SK-N-SH treated with all-trans-retinoic acid at 6 μM for 48 hours (cell line): Measurements from ENCODE around the gene LOXL4.
A peak's percentile ranks its signal among the peaks of the same experiment; 100 is the strongest.

ENCODE experiments used
- ATAC-seq: fragments of 200-7000 bp; cut with Tn5 transposase; 3 replicates; pipeline ENCODE4 v1.9.1; 2020; ENCODE audit warnings: mild to moderate bottlenecking, moderate library complexity
- ARNTL ChIP-seq: fragments of 450-650 bp; formaldehyde crosslinking; IDR thresholded peaks from 2 replicates; pipeline ENCODE4 v1.5.0; 2020; ENCODE audit warnings: low read depth, mild to moderate bottlenecking, moderate library complexity, borderline replicate concordance
- CREB5 ChIP-seq: fragments of 250-450 bp; sonication (Bioruptor Pico); IDR thresholded peaks from 2 replicates; pipeline ENCODE4 v1.5.1; 2020; ENCODE audit warnings: low read depth, mild to moderate bottlenecking, moderate library complexity
- CSDC2 ChIP-seq: fragments of 250-450 bp; sonication (Bioruptor Pico); IDR thresholded peaks from 2 replicates; pipeline ENCODE4 v1.5.0; 2020; ENCODE audit warnings: mild to moderate bottlenecking, moderate library complexity
- CSRNP3 ChIP-seq: fragments of 250-450 bp; sonication (Bioruptor Pico); IDR thresholded peaks from 2 replicates; pipeline ENCODE4 v1.5.1; 2021; ENCODE audit warnings: mild to moderate bottlenecking, moderate library complexity
- ESRRG ChIP-seq: fragments of 250-450 bp; sonication (Bioruptor Pico); IDR thresholded peaks from 2 replicates; pipeline ENCODE4 v1.6.1; 2021; ENCODE audit warnings: mild to moderate bottlenecking
- ISL1 ChIP-seq: fragments of 250-450 bp; sonication (Bioruptor Pico); IDR thresholded peaks from 2 replicates; pipeline ENCODE4 v2.1.2; 2022; ENCODE audit warnings: mild to moderate bottlenecking, moderate library complexity
- PATZ1 ChIP-seq: fragments of 250-450 bp; sonication (Bioruptor Pico); IDR thresholded peaks from 2 replicates; pipeline ENCODE4 v1.8.0; 2020; ENCODE audit warnings: mild to moderate bottlenecking, moderate library complexity, borderline replicate concordance
- POU6F1 ChIP-seq: fragments of 250-450 bp; sonication (Bioruptor Pico); IDR thresholded peaks from 2 replicates; pipeline ENCODE4 v1.8.0; 2021; ENCODE audit warnings: low read depth, mild to moderate bottlenecking, moderate library complexity, borderline replicate concordance
- PPARA ChIP-seq: fragments of 250-450 bp; sonication (Bioruptor Pico); IDR thresholded peaks from 2 replicates; pipeline ENCODE4 v1.5.0; 2020; ENCODE audit warnings: mild to moderate bottlenecking, borderline replicate concordance
- RARB ChIP-seq: fragments of 250-450 bp; sonication (Bioruptor Pico); IDR thresholded peaks from 2 replicates; pipeline ENCODE4 v1.8.0; 2021; ENCODE audit warnings: mild to moderate bottlenecking, moderate library complexity
- SNAI2 ChIP-seq: fragments of 250-450 bp; sonication (Bioruptor Pico); IDR thresholded peaks from 2 replicates; pipeline ENCODE4 v1.5.0; 2020; ENCODE audit warnings: mild to moderate bottlenecking, moderate library complexity
- TCF4 ChIP-seq: fragments of 250-450 bp; sonication (Bioruptor Pico); IDR thresholded peaks from 2 replicates; pipeline ENCODE4 v1.8.0; 2021; ENCODE audit warnings: mild to moderate bottlenecking, moderate library complexity, borderline replicate concordance
- TOX ChIP-seq: fragments of 250-450 bp; sonication (Bioruptor Pico); IDR thresholded peaks from 2 replicates; pipeline ENCODE4 v1.8.0; 2021; ENCODE audit warnings: mild to moderate bottlenecking, moderate library complexity, borderline replicate concordance
- TSHZ2 ChIP-seq: fragments of 250-450 bp; sonication (Bioruptor Pico); IDR thresholded peaks from 2 replicates; pipeline ENCODE4 v1.5.0; 2020; ENCODE audit warnings: mild to moderate bottlenecking, moderate library complexity
- ZC3H10 ChIP-seq: fragments of 250-450 bp; sonication (Bioruptor Pico); IDR thresholded peaks from 2 replicates; pipeline ENCODE4 v1.5.1; 2021; ENCODE audit warnings: mild to moderate bottlenecking, moderate library complexity
- ZFP3 ChIP-seq: fragments of 250-450 bp; sonication (Bioruptor Pico); IDR thresholded peaks from 2 replicates; pipeline ENCODE4 v1.5.0; 2020; ENCODE audit warnings: mild to moderate bottlenecking, moderate library complexity
- ZFP30 ChIP-seq: fragments of 450-650 bp; formaldehyde crosslinking; IDR thresholded peaks from 2 replicates; pipeline ENCODE4 v1.5.0; 2022; ENCODE audit warnings: mild to moderate bottlenecking, moderate library complexity
- ZNF565 ChIP-seq: fragments of 450-650 bp; formaldehyde crosslinking; conservative IDR thresholded peaks from 2 replicates; pipeline ENCODE4 v1.5.0; 2020; ENCODE audit warnings: low read depth, mild to moderate bottlenecking, moderate library complexity
- ZNF70 ChIP-seq: fragments of 450-650 bp; formaldehyde crosslinking; IDR thresholded peaks from 2 replicates; pipeline ENCODE4 v1.5.0; 2020; ENCODE audit warnings: mild to moderate bottlenecking, moderate library complexity
- ZNF8 ChIP-seq: fragments of 450-650 bp; formaldehyde crosslinking; IDR thresholded peaks from 2 replicates; pipeline ENCODE4 v1.5.0; 2020; ENCODE audit warnings: mild to moderate bottlenecking, moderate library complexity

LOXL4 gene

GRCh38 chr10:98267894-98268693 lies at the start of gene LOXL4:
TSS of gene LOXL4 (minus strand) at chr10:98268194. CDS start at chr10:98263019, 5,175 bp downstream.
- TF ChIP-seq ESRRG (CRISPR knock-in tag) (no peak), CSDC2 (CRISPR knock-in tag) (no peak), ZNF8 (CRISPR knock-in tag) (no peak), ZNF70 (CRISPR knock-in tag) (no peak), ZNF565 (CRISPR knock-in tag) (no peak), ARNTL (CRISPR knock-in tag) (no peak), CSRNP3 (CRISPR knock-in tag) (no peak), TOX (CRISPR knock-in tag) (no peak), ISL1 (no peak), CREB5 (CRISPR knock-in tag) (no peak), POU6F1 (no peak)
- peak; percentile 28 for ATAC-seq

- TF ChIP-seq ZFP3 (CRISPR knock-in tag) (no peak), ZFP30 (CRISPR knock-in tag) (no peak), TSHZ2 (CRISPR knock-in tag) (no peak), CSDC2 (CRISPR knock-in tag) (no peak), CSRNP3 (CRISPR knock-in tag) (no peak), TOX (CRISPR knock-in tag) (no peak), ZNF565 (CRISPR knock-in tag) (no peak), ARNTL (CRISPR knock-in tag) (no peak), CREB5 (CRISPR knock-in tag) (no peak), SNAI2 (CRISPR knock-in tag) (no peak), PPARA (no peak), ZC3H10 (CRISPR knock-in tag) (no peak)
- peak; percentile 79 for ATAC-seq
These were observed 48.7 kb upstream of the LOXL4 start for GRCh38 chr10:98316661-98317060.

GRCh38 chr10:98316170-98316569 lies 48.2 kb upstream of the LOXL4 start:
- ATAC-seq, result no peak
- TF ChIP-seq TCF4 (CRISPR knock-in tag), result no peak
- no peak for TF ChIP-seq SNAI2 (CRISPR knock-in tag)
- TF ChIP-seq CREB5 (CRISPR knock-in tag), result no peak
- TF ChIP-seq PPARA, result no peak
- TF ChIP-seq ZC3H10 (CRISPR knock-in tag), result no peak
- no peak for TF ChIP-seq ZNF8 (CRISPR knock-in tag)
- no peak for TF ChIP-seq ZNF70 (CRISPR knock-in tag)
- no peak for TF ChIP-seq RARB
- no peak for TF ChIP-seq PATZ1 (CRISPR knock-in tag)
- TF ChIP-seq ESRRG (CRISPR knock-in tag), result no peak
